HL-60 (cell line): ENCODE results near the gene FEZ2.

Experiments used
- GABPA ChIP-seq: IDR thresholded peaks from 2 replicates; pipeline ENCODE4 v1.6.1; 2012; ENCODE audit warnings: low read depth
- POLR2AphosphoS5 ChIP-seq: IDR thresholded peaks from 2 replicates; pipeline ENCODE4 v1.6.1; 2012; ENCODE audit warnings: low read depth
- SPI1 ChIP-seq: IDR thresholded peaks from 2 replicates; pipeline ENCODE4 v1.6.1; 2012; ENCODE audit warnings: low read depth, mild to moderate bottlenecking, borderline replicate concordance
- TF ChIP-seq, protein P1 (sequence below): IDR thresholded peaks from one replicate; pipeline ENCODE4 v1.5.1; 2011; ENCODE audit warnings: low read length, control low read depth, inconsistent platforms; ENCODE audit not compliant: insufficient read depth
- TF ChIP-seq, protein P2 (sequence below): IDR thresholded peaks from 2 replicates; pipeline ENCODE4 v1.6.1; 2012; ENCODE audit warnings: low read depth; ENCODE audit not compliant: insufficient replicate concordance

DNA sequence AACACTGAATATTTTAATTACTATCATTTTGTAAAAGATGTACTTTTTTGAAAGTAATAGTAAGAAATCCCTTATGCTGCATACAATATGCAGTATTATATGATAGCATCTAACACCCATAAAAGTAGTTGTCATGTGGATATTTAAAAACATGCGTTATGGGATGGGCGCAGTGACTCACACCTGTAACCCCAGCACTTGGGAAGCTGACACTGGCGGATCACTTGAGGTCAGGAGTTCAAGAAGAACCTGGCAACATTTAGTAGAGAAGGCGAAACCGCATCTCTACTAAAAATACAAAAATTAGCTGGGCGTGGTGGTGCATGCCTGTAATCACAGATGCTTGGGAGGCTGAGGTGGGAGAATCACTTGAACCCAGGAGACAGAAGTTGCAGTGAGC, 88.9 kb downstream of the FEZ2 start:
- TF ChIP-seq, protein P1, sequence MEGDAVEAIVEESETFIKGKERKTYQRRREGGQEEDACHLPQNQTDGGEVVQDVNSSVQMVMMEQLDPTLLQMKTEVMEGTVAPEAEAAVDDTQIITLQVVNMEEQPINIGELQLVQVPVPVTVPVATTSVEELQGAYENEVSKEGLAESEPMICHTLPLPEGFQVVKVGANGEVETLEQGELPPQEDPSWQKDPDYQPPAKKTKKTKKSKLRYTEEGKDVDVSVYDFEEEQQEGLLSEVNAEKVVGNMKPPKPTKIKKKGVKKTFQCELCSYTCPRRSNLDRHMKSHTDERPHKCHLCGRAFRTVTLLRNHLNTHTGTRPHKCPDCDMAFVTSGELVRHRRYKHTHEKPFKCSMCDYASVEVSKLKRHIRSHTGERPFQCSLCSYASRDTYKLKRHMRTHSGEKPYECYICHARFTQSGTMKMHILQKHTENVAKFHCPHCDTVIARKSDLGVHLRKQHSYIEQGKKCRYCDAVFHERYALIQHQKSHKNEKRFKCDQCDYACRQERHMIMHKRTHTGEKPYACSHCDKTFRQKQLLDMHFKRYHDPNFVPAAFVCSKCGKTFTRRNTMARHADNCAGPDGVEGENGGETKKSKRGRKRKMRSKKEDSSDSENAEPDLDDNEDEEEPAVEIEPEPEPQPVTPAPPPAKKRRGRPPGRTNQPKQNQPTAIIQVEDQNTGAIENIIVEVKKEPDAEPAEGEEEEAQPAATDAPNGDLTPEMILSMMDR = no peak
- TF ChIP-seq POLR2AphosphoS5 (no peak), GABPA (no peak), SPI1 (no peak)
- TF ChIP-seq, protein P2, sequence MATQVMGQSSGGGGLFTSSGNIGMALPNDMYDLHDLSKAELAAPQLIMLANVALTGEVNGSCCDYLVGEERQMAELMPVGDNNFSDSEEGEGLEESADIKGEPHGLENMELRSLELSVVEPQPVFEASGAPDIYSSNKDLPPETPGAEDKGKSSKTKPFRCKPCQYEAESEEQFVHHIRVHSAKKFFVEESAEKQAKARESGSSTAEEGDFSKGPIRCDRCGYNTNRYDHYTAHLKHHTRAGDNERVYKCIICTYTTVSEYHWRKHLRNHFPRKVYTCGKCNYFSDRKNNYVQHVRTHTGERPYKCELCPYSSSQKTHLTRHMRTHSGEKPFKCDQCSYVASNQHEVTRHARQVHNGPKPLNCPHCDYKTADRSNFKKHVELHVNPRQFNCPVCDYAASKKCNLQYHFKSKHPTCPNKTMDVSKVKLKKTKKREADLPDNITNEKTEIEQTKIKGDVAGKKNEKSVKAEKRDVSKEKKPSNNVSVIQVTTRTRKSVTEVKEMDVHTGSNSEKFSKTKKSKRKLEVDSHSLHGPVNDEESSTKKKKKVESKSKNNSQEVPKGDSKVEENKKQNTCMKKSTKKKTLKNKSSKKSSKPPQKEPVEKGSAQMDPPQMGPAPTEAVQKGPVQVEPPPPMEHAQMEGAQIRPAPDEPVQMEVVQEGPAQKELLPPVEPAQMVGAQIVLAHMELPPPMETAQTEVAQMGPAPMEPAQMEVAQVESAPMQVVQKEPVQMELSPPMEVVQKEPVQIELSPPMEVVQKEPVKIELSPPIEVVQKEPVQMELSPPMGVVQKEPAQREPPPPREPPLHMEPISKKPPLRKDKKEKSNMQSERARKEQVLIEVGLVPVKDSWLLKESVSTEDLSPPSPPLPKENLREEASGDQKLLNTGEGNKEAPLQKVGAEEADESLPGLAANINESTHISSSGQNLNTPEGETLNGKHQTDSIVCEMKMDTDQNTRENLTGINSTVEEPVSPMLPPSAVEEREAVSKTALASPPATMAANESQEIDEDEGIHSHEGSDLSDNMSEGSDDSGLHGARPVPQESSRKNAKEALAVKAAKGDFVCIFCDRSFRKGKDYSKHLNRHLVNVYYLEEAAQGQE = no peak
